NCI-H1694 (cell line): ENCODE results near the gene GPLD1.
"Not testable (repeated sequence)": the region's sequence is repeated elsewhere in the genome, so short reads cannot be mapped to it uniquely, and the experiment has no call there.

ENCODE experiments used
- DNase-seq: peaks from one replicate; lab custom pipeline; 2025; lab: John Stamatoyannopoulos, UW

Gene GPLD1

DNA sequence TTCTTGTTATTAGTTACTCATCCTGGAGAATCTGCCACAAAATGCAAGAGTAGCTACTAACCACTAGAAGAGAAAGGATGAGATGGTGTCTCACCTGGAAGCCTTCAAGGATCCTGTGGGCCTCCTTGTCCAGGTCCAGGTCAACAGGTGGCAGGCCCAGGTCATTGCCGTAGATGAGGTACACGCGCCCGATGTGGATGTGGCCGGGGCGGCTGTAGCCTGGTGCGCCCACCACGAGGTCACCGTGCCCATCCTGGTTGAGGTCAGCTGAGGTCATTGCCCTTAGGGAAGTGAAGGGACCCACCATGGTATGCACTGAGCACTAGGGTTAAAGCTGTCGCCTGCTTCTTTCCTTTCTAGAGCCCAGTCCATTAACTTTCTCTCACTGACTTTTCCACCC, 35.5 kb downstream of the GPLD1 start:
- DNase-seq = no peak

DNA sequence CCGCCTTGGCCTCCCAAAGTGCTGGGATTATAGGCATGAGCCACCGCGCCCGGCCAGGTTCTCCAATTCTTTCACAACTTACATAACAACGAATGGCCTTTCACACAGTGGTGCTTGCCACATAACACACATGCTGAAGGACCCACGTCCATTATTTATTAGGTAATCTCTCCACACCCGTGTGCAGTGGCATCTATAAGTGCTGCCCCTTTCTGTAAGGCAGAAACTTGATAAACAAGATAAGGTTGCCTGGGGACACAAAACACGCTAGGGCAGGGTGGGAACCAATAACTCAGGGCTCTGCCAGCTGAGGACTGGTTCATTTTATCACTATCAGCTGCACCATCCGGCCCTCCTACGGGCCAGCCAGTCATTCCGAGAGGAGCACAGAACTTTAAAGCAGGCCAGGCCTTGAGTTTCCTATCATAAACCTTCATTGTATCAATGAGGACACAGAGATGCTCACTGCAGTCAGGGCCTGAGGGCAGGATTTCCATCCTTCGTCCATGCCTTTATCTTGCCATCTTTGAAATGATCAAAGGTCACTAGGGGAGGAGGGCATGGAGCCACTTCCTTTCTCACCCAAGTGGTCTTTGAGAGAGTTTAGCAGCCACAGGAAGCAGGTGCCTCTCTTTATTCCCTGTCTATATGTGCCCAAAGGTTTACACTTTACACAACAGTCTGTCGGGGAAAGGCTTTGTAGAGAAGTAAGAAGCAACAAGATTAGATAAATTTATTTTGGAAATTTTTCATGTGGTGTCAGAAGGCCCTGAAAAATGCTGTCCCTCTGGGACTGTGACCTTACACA, 37.6 kb downstream of the GPLD1 start:
- no peak for DNase-seq

DNA sequence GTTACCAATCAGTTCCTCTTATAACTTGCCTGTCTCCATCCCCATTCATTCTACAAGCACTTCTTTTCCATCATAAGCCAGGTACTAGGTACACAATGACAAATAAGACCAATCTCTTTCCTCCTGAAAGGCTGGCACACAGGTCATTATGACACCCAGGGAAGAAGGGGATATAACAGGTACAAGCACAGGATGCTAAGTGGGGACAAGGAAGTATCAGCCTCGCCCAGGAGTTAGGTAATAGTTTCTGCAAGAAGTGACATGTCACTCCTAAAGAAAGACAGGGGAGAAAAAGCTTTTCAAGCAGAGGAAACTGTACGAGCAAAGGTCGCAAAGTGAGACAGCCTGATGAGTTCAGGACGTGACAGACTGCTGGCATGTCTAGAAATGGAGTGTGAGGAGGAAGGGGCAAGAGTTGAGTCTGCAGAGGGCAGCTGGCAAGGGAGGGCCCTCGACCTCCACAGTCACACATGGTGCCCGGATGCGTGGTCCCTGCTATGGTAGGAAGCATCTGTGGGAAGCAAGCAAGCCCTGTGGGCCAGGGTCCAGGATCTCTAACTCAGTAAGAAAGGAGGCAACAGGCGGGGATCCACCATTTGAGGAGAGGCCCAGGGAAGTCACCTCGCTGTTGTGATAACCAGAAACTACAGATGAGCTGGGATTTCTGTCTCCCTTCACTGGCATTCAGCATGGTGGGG, 40.4 kb downstream of the GPLD1 start:
- DNase-seq = no peak

DNA sequence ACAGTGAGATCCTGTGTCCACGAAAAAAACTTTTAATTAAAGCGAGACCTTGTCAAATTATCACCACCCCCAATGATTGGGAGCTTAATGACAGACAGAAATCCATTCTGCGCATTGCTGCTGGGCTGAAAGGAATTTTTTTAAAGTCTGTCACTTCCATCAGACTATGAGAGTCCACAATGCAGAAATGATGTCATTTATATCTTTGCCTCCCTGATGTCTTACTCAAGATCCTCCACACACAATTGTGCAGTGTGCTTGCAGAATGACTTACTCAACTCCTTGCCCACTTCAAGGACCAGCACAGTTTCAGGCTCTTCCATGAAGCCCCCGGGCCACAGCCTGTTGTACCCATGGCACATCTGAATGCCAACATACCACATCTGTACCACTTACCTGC, 41.0 kb downstream of the GPLD1 start:
- no peak for DNase-seq

DNA sequence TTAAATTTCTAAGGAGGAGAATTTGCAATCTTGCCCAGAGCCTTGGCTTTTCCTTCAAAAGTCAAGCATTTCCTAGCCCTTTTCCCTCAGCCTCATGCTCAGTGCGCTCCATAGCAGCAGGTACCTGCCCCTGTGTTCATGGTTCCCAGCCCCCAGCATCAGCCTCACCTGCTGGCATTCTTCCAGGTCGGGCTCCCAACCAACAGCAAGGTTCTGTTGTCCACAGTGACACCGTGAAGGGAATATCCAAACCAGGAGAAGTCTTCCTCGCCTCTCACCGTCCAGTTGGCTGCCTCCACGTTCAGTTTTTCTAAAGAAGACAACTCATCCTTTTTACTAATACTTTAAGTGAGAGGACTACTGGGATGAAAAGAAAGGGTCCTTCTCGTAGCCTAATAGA, 42.7 kb downstream of the GPLD1 start:
- no peak for DNase-seq

DNA sequence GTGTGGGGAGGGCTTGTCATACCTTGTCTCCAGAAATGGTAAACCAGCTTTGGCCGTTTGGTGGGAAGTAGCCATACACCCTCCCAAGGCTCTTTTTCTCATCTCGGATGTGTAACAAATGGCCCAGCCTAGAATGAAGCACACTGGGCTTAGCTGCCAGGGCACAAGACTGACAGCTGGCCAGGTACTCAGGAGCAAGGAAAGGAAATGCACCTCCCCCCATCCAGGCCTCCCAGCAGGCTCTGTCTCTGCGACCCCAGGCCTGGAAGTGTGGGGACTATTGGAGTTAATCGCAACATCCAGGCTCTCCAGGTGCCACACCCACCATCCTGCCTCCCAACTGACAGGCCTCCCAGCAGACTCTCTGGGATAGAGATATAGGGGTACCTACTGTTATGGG, 43.7 kb downstream of the GPLD1 start:
- DNase-seq = no peak

DNA sequence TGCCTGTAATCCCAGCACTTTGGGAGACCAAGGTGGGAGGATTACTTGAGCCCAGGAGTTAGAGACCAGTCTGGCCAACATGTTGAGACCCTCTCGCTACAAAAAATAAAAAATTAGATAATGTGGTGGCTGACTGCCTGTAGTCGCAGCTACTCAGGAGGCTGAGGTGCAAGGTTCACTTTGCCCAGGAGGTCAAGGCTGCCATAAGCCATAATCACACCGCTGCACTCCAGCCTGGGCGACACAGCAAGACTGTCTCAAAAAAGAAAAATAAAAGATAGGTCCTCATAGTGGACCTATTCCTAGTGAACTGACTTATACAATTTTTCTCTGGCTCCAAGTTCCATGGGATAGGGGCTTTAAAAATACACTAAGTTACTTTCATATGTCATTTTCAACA, 44.8 kb downstream of the GPLD1 start:
- DNase-seq = no peak

DNA sequence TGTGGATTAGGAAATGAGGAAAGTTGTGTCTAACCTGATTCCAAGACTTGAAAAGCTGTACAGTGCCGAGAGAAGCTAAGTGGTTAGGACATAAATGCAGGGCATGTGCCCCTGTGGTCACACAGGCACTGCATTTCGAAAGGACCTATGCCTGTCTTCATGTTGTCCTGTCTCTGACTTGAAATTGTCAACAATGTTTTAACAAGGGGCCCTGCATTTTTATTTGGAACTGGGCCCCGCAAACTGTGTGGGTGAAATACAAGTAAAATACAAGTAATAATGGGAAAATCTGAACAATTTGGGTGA, 47.8 kb downstream of the GPLD1 start:
- no peak for DNase-seq

DNA sequence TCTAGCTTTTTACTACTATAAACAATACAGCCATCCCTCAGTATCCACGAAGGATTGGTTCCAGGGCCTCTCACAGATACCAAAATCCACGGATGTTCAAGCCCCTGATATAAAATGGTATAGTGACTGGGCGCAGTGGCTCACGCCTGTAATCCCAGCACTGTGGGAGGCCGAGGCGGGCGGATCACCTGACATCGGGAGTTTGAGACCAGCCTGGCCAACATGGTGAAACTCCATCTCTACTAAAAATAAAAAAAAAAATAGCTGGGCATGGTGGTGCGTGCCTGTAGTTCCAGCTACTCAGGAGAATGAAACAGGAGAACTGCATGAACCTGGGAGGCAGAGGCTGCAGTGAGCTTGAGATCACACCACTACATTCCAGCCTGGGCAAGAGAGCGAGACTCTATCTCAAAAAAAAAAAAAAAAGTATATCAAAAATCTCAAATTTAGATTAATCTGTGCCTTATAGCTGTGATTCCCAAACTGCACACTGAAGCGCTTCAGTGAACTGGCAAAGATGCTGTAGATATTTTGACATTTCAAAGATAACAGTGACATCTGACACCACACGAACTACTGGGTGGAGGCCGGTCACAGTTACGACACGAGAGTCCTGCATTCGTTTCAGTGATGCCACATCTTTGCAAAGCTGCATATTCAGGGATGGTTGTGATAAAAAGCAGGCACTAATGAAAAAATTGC, 48.3 kb downstream of the GPLD1 start:
- no peak for DNase-seq

DNA sequence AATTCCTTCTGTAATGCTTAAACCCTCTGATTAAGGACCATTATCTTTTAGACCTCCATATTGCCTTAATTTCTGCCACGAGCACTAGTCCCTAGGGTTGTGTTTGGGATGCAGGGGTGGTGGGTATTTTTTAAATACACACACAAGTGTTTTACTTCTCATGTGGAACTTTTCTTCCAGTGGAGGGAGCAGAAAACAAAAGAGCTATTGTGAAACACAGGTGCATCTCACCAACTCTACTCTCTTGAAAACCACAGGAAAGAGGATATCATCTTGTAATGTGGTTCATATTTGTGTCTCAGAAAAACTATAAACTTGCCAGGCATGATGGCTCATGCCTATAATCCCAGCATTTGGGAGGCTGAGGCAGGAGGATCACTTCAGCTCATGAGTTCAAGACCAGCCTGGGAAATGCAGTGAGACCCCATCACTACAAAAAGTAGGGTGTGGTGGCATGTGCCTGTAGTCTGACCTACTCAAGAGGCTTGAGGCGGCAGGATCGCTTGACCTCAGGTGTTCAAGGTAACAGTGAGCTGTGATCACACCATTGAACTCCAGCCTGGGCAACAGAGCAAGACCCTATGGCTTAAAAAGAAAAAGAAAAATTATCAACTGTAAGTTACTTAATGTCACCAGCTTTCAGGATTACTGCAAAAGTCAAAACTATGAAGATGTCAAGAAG, 49.4 kb downstream of the GPLD1 start:
- no peak for DNase-seq

DNA sequence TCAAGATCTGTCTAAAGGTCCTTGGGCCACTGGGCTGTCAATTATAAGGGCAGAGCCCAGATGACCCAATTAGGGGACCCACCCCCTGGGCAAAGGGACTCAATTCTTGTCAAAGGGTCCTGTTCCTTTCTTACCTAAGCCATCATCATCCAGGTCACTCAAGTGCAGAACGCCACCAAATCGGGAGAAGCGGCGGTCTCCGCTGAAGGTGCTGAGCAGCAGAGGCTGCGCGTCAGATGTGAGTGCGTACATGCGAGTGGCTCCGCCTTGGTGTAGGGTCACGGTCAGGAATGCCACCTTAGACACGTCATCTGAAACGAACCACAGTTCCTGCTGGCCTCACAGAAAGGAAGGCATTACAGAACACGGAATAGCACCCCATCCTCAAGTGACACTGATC, 52.4 kb downstream of the GPLD1 start:
- no peak for DNase-seq

DNA sequence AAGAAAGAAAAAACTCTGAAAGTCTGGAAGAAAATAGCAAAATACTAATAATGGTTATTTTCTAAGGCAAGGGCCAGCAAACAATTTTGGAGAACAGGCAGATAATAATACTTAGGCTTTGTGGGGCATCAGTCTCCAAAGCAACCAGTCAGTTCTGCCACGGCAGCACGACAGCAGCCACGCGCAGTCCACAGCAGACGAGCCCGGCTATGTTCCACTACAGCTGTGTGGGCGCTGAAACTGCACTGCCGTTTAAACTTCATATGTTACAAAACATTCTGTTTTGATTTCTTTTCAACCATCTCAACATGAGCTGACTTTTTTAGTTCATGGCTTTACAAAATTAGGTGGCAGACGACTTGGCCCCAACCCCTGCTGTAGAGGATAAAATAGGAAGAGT, 56.8 kb downstream of the GPLD1 start:
- DNase-seq = no peak

DNA sequence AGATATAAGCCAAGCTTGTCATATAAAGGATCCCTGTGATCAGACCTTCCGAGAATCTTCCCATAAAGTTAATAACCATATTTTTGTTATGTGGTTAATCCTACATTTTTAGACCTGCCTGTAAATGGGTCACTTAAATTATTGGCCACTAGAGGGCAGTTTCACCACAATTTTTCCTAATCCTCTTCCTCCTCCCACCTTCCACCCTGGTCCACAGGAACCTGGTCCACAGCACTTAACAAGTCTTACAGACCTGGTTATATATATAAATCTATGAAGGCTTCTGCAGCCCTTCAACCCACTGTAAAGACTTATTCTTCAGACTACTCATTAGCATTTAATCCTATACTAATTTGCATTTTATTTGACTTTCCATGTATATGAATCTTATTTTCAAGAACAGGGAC, 58.3 kb downstream of the GPLD1 start:
- peak; percentile 4 for DNase-seq

DNA sequence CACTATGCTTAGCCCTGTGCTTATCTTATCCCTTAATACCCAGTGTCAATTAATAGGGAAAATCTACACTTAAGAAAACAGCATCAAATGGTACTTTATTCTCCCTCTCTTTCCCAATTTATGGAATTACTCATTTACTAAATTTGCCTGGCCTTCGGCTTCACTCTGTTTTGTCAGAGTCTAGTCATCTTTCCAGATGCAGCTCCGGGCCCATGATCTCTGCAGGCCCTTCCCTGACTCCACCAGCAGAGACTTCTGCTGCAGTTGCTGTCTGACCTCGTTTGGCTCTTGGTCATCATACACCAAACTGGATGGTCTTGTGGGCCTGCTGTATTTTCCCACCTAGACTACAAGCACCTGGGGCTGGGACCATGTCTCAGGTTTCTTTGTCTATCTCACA, 59.3 kb downstream of the GPLD1 start:
- no peak for DNase-seq

DNA sequence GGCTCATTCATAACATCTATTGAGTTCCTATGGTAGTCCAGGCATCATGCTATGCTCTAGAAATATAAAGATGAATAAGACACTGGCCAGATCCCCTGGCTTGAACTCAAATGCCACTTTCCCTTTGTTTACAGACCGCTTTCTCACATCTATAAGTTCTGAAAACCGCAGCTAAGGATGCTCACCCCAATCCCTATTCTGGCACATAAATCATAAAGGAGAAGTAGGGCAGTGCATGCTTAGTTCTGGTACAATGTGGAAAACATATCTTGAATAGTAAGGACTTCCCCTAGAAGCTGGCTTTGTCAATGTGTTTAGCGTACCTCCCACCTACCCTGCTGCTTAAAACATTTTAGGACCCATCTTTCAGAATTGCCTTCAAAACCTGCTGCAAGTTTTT, 60.2 kb downstream of the GPLD1 start:
- no peak for DNase-seq

DNA sequence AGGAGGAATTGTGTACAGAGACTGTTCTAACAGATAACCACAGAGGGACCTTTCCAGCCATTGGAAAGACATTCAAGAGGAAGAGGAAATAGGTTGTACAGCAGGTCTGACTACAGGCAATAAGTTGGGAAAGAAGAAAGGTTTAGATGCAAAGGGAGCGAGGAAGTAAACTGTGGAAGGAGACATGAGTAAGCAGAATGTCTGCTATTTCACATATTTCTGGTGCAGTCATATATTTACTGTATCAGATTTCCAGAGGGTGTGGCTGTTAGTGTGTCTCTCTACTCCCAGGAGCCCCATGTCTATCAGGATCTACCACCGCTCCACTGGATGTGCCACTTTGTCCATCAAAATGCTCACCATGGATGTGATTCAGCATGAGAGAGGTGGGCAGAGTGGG, 60.8 kb downstream of the GPLD1 start:
- no peak for DNase-seq

DNA sequence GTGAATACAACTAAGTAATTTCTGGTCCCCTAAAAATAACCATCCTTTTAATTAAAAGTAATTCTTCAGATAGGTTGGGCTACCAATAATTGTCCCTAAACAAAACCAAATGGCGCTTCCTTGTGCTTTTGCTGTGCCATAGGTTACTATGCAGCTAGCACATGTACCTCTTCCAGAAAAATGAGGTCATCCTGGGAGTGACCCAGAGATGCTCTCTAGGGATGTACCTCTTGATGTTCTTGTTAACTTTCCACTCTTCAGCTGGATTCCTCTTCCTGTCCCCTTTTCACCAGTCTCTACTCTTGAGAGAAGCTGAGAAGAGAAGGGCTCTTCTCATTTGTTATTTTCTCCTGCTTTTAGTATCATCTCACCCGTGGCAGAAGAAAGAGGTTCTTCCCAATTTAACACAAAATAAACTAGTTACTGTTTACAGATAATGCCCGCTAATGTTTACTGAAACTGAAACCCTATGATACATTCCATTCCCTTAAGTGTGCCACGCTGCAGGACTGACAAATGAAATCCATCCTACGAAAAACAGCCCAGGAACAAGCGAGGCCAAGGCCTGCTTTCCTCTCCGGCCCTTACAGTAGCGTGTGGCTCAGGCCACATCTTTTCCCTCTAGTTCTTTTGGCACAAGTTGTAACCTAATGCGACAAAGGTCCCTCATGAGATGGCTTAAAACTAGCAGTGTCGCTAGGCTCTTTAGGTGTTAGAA, 62.5 kb downstream of the GPLD1 start:
- DNase-seq = no peak

DNA sequence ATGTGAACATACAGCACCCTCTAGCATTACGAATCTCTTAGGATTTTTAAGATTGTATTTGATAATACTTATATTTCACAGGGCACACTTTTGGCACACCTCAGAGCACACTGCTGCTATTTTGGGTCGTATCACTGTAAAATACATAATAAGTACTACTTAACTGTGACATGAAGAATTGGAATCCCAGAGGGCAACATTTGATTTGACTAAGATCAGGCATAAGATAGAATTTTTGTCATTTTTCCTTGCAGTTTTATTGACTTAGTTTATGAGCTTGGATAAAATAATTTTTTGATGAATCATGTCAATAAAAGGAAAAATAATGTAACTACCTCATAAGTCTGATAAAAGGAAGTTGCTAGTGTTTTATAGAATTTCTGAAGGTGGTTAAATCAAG, 64.3 kb downstream of the GPLD1 start:
- no peak for DNase-seq

DNA sequence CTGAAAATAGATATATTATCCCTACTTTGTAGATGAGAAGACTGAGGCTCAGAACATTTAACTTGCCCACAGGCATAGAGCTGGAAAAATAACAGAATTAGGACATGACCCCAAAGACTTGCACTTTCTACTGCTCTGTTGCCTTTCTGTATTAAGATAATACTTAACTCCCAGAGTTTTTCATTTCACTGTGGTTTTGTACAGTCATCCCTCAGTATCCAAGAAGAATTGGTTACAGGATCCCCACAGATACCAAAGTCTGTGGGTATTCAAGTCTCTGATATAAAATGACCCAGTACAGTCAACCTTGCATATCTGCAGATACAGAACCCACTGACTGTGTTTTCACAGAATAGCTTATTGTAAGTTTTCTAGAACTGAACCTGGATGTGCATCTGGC, 69.9 kb downstream of the GPLD1 start:
- DNase-seq = no peak

DNA sequence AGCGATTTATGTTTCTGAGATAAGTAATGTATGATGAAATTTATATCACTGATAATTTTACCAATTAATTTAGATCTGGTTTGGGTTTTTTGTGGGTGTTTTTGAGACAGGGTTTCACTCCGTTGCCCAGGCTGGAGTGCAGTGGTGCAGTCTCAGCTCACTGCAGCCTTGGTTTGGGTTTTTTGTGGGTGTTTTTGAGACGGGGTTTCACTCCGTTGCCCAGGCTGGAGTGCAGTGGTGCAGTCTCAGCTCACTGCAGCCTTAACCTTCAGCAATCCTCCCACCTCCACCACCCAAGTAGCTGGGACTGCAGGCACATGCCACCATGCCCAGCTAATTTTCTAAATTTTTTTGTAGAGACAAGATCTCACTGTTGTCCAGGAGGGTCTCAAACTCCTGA, 73.6 kb downstream of the GPLD1 start:
- DNase-seq = no peak

DNA sequence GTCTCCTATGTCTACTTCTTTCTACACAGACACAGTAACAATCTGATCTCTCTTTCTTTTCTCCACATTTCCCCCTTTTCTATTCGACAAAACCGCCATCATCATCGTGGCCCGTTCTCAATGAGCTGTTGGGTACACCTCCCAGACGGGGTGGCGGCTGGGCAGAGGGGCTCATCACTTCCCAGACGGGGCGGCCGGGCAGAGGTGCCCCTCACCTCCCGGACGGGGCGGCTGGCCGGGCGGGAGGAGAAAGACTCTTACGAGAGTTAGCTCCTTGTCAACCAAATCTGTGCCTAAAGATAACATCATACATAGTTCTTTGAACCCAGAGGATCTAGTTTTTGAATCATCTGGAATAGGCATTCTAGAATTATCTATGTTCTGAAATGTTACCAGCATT, 74.8 kb downstream of the GPLD1 start:
- not testable (repeated sequence) for DNase-seq

DNA sequence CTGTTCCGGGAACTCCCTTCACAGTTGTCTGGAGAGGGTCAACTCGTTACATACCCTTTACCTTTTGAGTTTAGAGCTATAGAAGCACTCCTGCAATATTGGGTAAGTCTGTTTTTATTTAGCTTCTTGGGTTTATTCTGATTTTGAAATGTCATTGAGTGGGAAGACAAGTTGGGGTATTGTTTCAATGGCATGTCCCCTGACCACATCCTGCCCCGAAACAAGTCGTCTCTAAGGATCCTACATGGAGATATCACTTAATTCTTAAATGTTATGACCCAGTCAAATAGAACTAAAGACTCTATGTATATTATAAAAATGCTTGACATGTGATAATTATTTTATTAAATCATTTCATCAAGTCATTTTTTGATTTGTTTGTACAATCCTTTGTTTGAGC, 77.1 kb downstream of the GPLD1 start:
- DNase-seq = no peak
